SU-DHL-6 (cell line): ENCODE data around the gene DROSHA.

ENCODE experiments used
- EZH2phosphoT487 ChIP-seq: fragments of 200-600 bp; sonication (generic), shearing (Covaris generic); conservative IDR thresholded peaks from 2 replicates; pipeline ENCODE4 v1.6.1; 2018; ENCODE audit warnings: mild to moderate bottlenecking, antibody characterized with exemption, low read length, moderate library complexity, mixed read lengths
- TF ChIP-seq, protein P1 (sequence below): fragments of 200-600 bp; sonication (generic); IDR thresholded peaks from one replicate; pipeline ENCODE4 v1.5.1; 2017; ENCODE audit warnings: antibody characterized with exemption, mild to moderate bottlenecking, low read length, moderate library complexity; ENCODE audit not compliant: insufficient read depth, poor library complexity, severe bottlenecking

DNA sequence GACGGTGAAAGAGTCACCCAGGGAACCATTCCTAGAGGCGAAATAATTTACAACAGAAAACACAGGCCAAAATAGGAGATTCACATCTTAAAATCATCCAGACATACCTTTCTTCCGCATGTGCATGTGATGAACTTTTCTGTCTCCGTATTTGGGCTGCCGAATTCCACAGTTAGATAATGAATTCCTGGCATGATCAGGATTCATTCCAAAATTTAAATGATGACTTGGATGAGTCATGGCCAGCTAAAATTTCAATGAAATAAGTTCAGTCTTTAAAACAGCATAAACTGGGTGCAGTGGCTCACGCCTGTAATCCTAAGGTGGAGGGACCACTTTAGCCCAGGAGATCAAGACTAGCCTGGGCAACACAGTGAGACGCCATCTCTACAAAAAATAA is 82.7 kb downstream of the DROSHA start:
- TF ChIP-seq, protein P1, sequence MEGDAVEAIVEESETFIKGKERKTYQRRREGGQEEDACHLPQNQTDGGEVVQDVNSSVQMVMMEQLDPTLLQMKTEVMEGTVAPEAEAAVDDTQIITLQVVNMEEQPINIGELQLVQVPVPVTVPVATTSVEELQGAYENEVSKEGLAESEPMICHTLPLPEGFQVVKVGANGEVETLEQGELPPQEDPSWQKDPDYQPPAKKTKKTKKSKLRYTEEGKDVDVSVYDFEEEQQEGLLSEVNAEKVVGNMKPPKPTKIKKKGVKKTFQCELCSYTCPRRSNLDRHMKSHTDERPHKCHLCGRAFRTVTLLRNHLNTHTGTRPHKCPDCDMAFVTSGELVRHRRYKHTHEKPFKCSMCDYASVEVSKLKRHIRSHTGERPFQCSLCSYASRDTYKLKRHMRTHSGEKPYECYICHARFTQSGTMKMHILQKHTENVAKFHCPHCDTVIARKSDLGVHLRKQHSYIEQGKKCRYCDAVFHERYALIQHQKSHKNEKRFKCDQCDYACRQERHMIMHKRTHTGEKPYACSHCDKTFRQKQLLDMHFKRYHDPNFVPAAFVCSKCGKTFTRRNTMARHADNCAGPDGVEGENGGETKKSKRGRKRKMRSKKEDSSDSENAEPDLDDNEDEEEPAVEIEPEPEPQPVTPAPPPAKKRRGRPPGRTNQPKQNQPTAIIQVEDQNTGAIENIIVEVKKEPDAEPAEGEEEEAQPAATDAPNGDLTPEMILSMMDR, result no peak
- TF ChIP-seq EZH2phosphoT487, result no peak
